ENCODE measurements around the gene STKLD1. TPM values are rescaled to one million over a fixed set of nuclear protein-coding genes. Genes with fewer than 3 reads are reported as not detected.

Gene STKLD1
- total RNA-seq, 2 experiments from 2014 or later: 0.59 to 1.0 TPM

- H3K27me3 Mint-ChIP-seq: no peaks in the 10 kb centered on the region
- peaks cover 28% of the 10 kb centered on the region for H3K4me1 Mint-ChIP-seq (ENCODE audit: low read depth)
- peak overlapping the region; percentile 92 for H3K4me3 Mint-ChIP-seq
- ChIA-PET POLR2A (interaction anchor here (0.7 to 7.4 kb wide), 3 partner anchors 15 to 206 kb away, joined by 3 to 109 read pairs (median 3); partner anchors contain the start of genes STKLD1 and SURF4), CTCF (no interaction called here)
- Histone ChIP-seq H3K27ac (ENCODE audit: low read depth in 1 of 2, low read length in 2 of 2) (no peak overlapping the region), H3K9me3 (ENCODE audit: control insufficient read depth in 1 of 2, insufficient read depth in 1 of 2, low read length in 2 of 2) (no peaks in the 10 kb centered on the region), H3K36me3 (ENCODE audit: insufficient read depth, low read length) (peaks cover 61% of the 10 kb centered on the region), H3K27me3 (ENCODE audit: control insufficient read depth in 1 of 2, insufficient read depth in 2 of 2, low read length in 2 of 2) (no peaks in the 10 kb centered on the region), H3K4me1 (ENCODE audit: insufficient read depth, low read length) (peaks cover 57% of the 10 kb centered on the region), H3K4me3 (ENCODE audit: low read length) (no peak overlapping the region)
- DNase-seq (no peak), ATAC-seq (ENCODE audit: poor library complexity) (no peak)
- peaks cover 58% of the 10 kb centered on the region for H3K36me3 Mint-ChIP-seq (ENCODE audit: low read depth)
- no peaks in the 10 kb centered on the region for H3K9me3 Mint-ChIP-seq
- TF ChIP-seq CTCF (IDR thresholded peaks at IDR 0.05): no peak
- H3K27ac Mint-ChIP-seq: peak overlapping the region; percentile 88
- intact Hi-C loops (cut with DNase I, micrococcal nuclease): loop anchor here (5.0 to 10.0 kb wide), 3 partner anchors 63 to 670 kb away; partner anchors contain the start of genes BRD3OS (in 1 of the 2) and REXO4 (in 1 of the 2)
Measured at GRCh38 chr9:133354766-133355165, 21.4 kb upstream of the STKLD1 start.

GRCh38 chr9:133355881-133356357, 20.2 kb upstream of the STKLD1 start:
- ChIA-PET CTCF (interaction anchor here (1.2 to 2.2 kb wide), 6 partner anchors 14 to 208 kb away, joined by 3 to 19 read pairs (median 4); partner anchors contain the start of gene STKLD1), POLR2A (interaction anchor here (1.0 to 7.4 kb wide), 7 partner anchors 8 to 411 kb away, joined by 3 to 109 read pairs (median 6); partner anchors contain the start of genes GTF3C5, MED22, RPL7A and STKLD1)
- no peak for TF ChIP-seq CTCF (IDR thresholded peaks at IDR 0.05)
- Histone ChIP-seq H3K9me3 (ENCODE audit: control insufficient read depth in 1 of 2, insufficient read depth in 1 of 2, low read length in 2 of 2) (no peaks in the 10 kb centered on the region), H3K27ac (ENCODE audit: low read depth in 1 of 2, low read length in 2 of 2) (peak overlapping the region; percentile 56 to 62), H3K4me1 (ENCODE audit: insufficient read depth, low read length) (peaks cover 50% of the 10 kb centered on the region), H3K27me3 (ENCODE audit: control insufficient read depth in 1 of 2, insufficient read depth in 2 of 2, low read length in 2 of 2) (no peaks in the 10 kb centered on the region), H3K36me3 (ENCODE audit: insufficient read depth, low read length) (peaks cover 61% of the 10 kb centered on the region), H3K4me3 (ENCODE audit: low read length) (peak overlapping the region; percentile 55)
- no peaks in the 10 kb centered on the region for H3K27me3 Mint-ChIP-seq
- intact Hi-C loops (cut with DNase I, micrococcal nuclease): loop anchor here (1.0 to 10.0 kb wide), 6 partner anchors 8 to 669 kb away; partner anchors contain the start of genes BRD3OS (in 1 of the 2), MED22 (in 1 of the 2), REXO4 (in 1 of the 2) and RPL7A (in 1 of the 2)
- H3K4me1 Mint-ChIP-seq (ENCODE audit: low read depth): peaks cover 27% of the 10 kb centered on the region
- peaks cover 56% of the 10 kb centered on the region for H3K36me3 Mint-ChIP-seq (ENCODE audit: low read depth)
- H3K9me3 Mint-ChIP-seq: no peaks in the 10 kb centered on the region
- peak overlapping the region; percentile 88 for H3K27ac Mint-ChIP-seq
- DNase-seq (peak in 1 of 14 experiments; percentile 24), ATAC-seq (ENCODE audit: poor library complexity) (peak; percentile 40)
- H3K4me3 Mint-ChIP-seq: peak overlapping the region; percentile 92

GRCh38 chr9:133356391-133357091, 19.6 kb upstream of the STKLD1 start, which contains the start of the genes SURF1 and SURF2:
SURF1 (minus strand) TSS chr9:133356487; CDS start chr9:133356453, 34 bp downstream.
SURF2 (plus strand) TSS chr9:133356550; CDS start chr9:133356593, 43 bp downstream.
- DNase-seq (peak; percentile 81 to 94 (median 90)), ATAC-seq (ENCODE audit: poor library complexity) (peak; percentile 95)
- Histone ChIP-seq H3K4me3 (ENCODE audit: low read length) (peak within 1 kb of the TSS; percentile 74), H3K27me3 (ENCODE audit: control insufficient read depth in 1 of 2, insufficient read depth in 2 of 2, low read length in 2 of 2) (no peaks in the 10 kb centered on the region), H3K27ac (ENCODE audit: low read depth in 1 of 2, low read length in 2 of 2) (peak within 1 kb of the TSS; percentile 56 to 79), H3K9me3 (ENCODE audit: control insufficient read depth in 1 of 2, insufficient read depth in 1 of 2, low read length in 2 of 2) (no peaks in the 10 kb centered on the region), H3K4me1 (ENCODE audit: insufficient read depth, low read length) (peaks cover 50% of the 10 kb centered on the region), H3K36me3 (ENCODE audit: insufficient read depth, low read length) (peaks cover 61% of the 10 kb centered on the region)
- ChIA-PET CTCF (interaction anchor here (1.0 to 2.2 kb wide), 8 partner anchors 13 to 209 kb away, joined by 3 to 19 read pairs (median 4); partner anchors contain the start of gene STKLD1), POLR2A (interaction anchor here (1.1 to 7.4 kb wide), 6 partner anchors 9 to 412 kb away, joined by 3 to 109 read pairs (median 9); partner anchors contain the start of genes GTF3C5, MED22, RPL7A and STKLD1)
- H3K36me3 Mint-ChIP-seq (ENCODE audit: low read depth): peaks cover 56% of the 10 kb centered on the region
- peaks cover 27% of the 10 kb centered on the region for H3K4me1 Mint-ChIP-seq (ENCODE audit: low read depth)
- TF ChIP-seq CTCF (IDR thresholded peaks at IDR 0.05): no peak
- no peaks in the 10 kb centered on the region for H3K9me3 Mint-ChIP-seq
- peak within 1 kb of the TSS; percentile 92 for H3K4me3 Mint-ChIP-seq
- H3K27ac Mint-ChIP-seq: peak within 1 kb of the TSS; percentile 88
- intact Hi-C loops (cut with DNase I, micrococcal nuclease): loop anchor here (1.0 to 10.0 kb wide), 6 partner anchors 8 to 668 kb away; partner anchors contain the start of genes BRD3OS (in 1 of the 2), MED22 (in 1 of the 2), REXO4 (in 1 of the 2) and RPL7A (in 1 of the 2)
- no peaks in the 10 kb centered on the region for H3K27me3 Mint-ChIP-seq
